K562 (cell line): ENCODE results near the gene KCNMB3. TPM values are rescaled to one million over a fixed set of nuclear protein-coding genes. Genes with fewer than 3 reads are reported as not detected.

Source experiments
- ARID1B ChIP-seq: fragments of 450-650 bp; IDR thresholded peaks from 2 replicates; pipeline ENCODE4 v1.6.1; 2016; ENCODE audit warnings: antibody characterized with exemption, mild to moderate bottlenecking, inconsistent platforms
- CBFB ChIP-seq: sonication (generic); formaldehyde crosslinking; IDR thresholded peaks from 2 replicates; pipeline ENCODE4 v1.4.0; 2020; ENCODE audit warnings: mild to moderate bottlenecking, missing genetic modification reagents
- CEBPG ChIP-seq, 3 experiments: fragments of 200-800 bp in 1 of 3; sonication (Bioruptor generic) in 1 of 3; sonication (generic) in 1 of 3; formaldehyde crosslinking in 1 of 3; IDR thresholded peaks in 2 of 3; conservative IDR thresholded peaks in 1 of 3; 2 replicates each; pipeline versions ENCODE4 v1.6.1 to v1.8.0; 2016 to 2022; ENCODE audit warnings: missing compliant biosample characterization in 2 of 3, missing genetic modification characterization in 2 of 3, mild to moderate bottlenecking in 1 of 3, missing genetic modification reagents in 1 of 3
- CHCHD3 ChIP-seq: fragments of 250-450 bp; sonication (Bioruptor Pico); IDR thresholded peaks from 2 replicates; pipeline ENCODE4 v2.1.2; 2022; ENCODE audit warnings: mild to moderate bottlenecking
- GTF2B ChIP-seq: IDR thresholded peaks from 2 replicates; pipeline ENCODE4 v1.6.1; 2011; ENCODE audit not compliant: insufficient read length; ENCODE audit errors: extremely low read depth
- HDGF ChIP-seq: fragments of 450-650 bp; IDR thresholded peaks from 2 replicates; pipeline ENCODE4 v1.6.1; 2016
- HEY1 ChIP-seq: fragments of 250-450 bp; sonication (Bioruptor Pico); IDR thresholded peaks from 2 replicates; pipeline ENCODE4 v1.5.0; 2020; ENCODE audit warnings: mild to moderate bottlenecking, moderate library complexity, borderline replicate concordance
- MAFK ChIP-seq: IDR thresholded peaks from 2 replicates; pipeline ENCODE4 v1.6.1; 2011; ENCODE audit warnings: low read length, improper control_type of control experiment
- MEIS2 ChIP-seq: fragments of 450-650 bp; IDR thresholded peaks from 2 replicates; pipeline ENCODE4 v1.6.1; 2014; ENCODE audit warnings: mild to moderate bottlenecking; ENCODE audit not compliant: partially characterized antibody
- MYC ChIP-seq, 2 experiments: fragments of 250-450 bp in 1 of 2; sonication (Bioruptor Pico) in 1 of 2; IDR thresholded peaks; 2 replicates each; pipeline versions ENCODE4 v1.5.1 to v1.6.1; 2012 to 2021; ENCODE audit warnings: low read depth in 2 of 2, borderline replicate concordance in 1 of 2, improper control_type of control experiment in 1 of 2, low read length in 1 of 2, mild to moderate bottlenecking in 1 of 2, moderate library complexity in 1 of 2
- NFYB ChIP-seq: IDR thresholded peaks from 2 replicates; pipeline ENCODE4 v1.6.1; 2011; ENCODE audit warnings: mild to moderate bottlenecking, moderate library complexity; ENCODE audit not compliant: insufficient read length; ENCODE audit errors: extremely low read depth
- RB1 ChIP-seq: fragments of 450-650 bp; IDR thresholded peaks from 2 replicates; pipeline ENCODE4 v1.6.1; 2017; ENCODE audit warnings: low read depth, mild to moderate bottlenecking
- RCOR1 ChIP-seq, 2 experiments: IDR thresholded peaks; 2 replicates each; pipeline ENCODE4 v1.6.1; 2012; ENCODE audit warnings: low read depth in 2 of 2, low read length in 2 of 2, borderline replicate concordance in 1 of 2, improper control_type of control experiment in 1 of 2
- TGIF2 ChIP-seq: sonication (generic); formaldehyde crosslinking; IDR thresholded peaks from 2 replicates; pipeline ENCODE4 v1.8.1; 2022; ENCODE audit warnings: mild to moderate bottlenecking, missing genetic modification reagents, moderate library complexity
- TRIM24 ChIP-seq, 2 experiments: fragments of 450-650 bp; IDR thresholded peaks; 2 replicates each; pipeline ENCODE4 v1.6.1; 2016
- ZEB2 ChIP-seq: fragments of 450-650 bp; IDR thresholded peaks from 2 replicates; pipeline ENCODE4 v1.6.1; 2016
- ZFP1 ChIP-seq: fragments of 450-650 bp; formaldehyde crosslinking; IDR thresholded peaks from 2 replicates; pipeline ENCODE4 v1.4.0; 2020; ENCODE audit warnings: mild to moderate bottlenecking, mixed read lengths
- ZNF239 ChIP-seq: fragments of 250-450 bp; sonication (Bioruptor Pico); IDR thresholded peaks from 2 replicates; pipeline ENCODE4 v1.4.0; 2020; ENCODE audit warnings: mild to moderate bottlenecking
- polyA plus RNA-seq, 8 experiments: library from polyadenylated mRNA; depleted of rRNA in 4 of 8; stranded (reverse) in 5 of 8; unstranded in 3 of 8; fragments of >200 nt; fragmentation: Nextera tagmentation in 2 of 8; fragmentation: Illumina TruSeq in 1 of 8; extraction: Ambion mirVana in 2 of 8; extraction: Trizol in 1 of 8; gene quantifications; 2 replicates each; pipeline versions ENCODE4 v1.2.1 to v1.2.3, GENCODE V29; 2011 to 2014; ENCODE audit warnings: inconsistent platforms in 1 of 8, missing spikeins in 1 of 8
- total RNA-seq, 7 experiments: library from RNA; depleted of rRNA in 6 of 7; stranded (reverse); fragments of >200 nt in 6 of 7; fragmentation: Illumina TruSeq in 2 of 7; extraction: Trizol in 2 of 7; gene quantifications; 2 replicates each; pipeline versions ENCODE4 v1.2.1 to v1.2.3, GENCODE V29; 2011 to 2021; ENCODE audit warnings: low replicate concordance in 1 of 7
- TF ChIP-seq, protein P1 (sequence below), 2 experiments: IDR thresholded peaks in 1 of 2; conservative IDR thresholded peaks in 1 of 2; 2 replicates each; pipeline ENCODE4 v1.6.1; 2016; ENCODE audit warnings: low read depth in 2 of 2, mild to moderate bottlenecking in 1 of 2, missing compliant biosample characterization in 1 of 2, missing genetic modification characterization in 1 of 2, moderate library complexity in 1 of 2
- TF ChIP-seq, protein P2 (sequence below): sonication (generic); formaldehyde crosslinking; IDR thresholded peaks from 2 replicates; pipeline ENCODE4 v1.8.0; 2022; ENCODE audit warnings: missing genetic modification reagents, mild to moderate bottlenecking, borderline replicate concordance
- TF ChIP-seq, protein P3 (sequence below): IDR thresholded peaks from 2 replicates; pipeline ENCODE4 v1.6.1; 2012; ENCODE audit warnings: low read depth, low read length, improper control_type of control experiment, borderline replicate concordance

KCNMB3 gene
- total and polyA plus RNA-seq, 9 of the 15 experiments (the other 6 are each of a cell fraction or from before 2014, with no cell fraction given) = 7.0 to 21.1 (median 14.3) TPM

DNA sequence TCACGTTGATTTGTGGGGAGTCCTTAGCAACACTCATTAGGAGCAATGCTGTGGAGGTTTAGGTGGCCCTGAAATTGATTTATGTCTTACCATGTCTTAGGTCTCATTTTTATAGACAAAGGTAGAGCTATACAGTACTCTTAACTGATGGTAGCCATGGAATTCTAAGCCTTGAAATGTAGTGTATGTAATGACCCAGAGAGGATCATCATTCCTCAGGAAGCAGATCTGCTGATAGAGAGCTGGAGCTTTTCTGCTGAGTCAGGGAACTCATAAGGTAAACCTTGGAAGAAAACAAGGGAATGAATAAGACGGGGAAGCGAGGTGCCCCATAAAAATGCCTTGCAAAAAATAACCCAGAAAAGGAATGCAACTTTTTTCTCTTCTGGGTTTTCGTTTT lies 37.9 kb upstream of the KCNMB3 start (continued):
- TF ChIP-seq NFYB = no peak
- TF ChIP-seq RCOR1 (IDR thresholded peaks at IDR 0.05; ENCODE audit: borderline replicate concordance in 1 of 2, low read depth in 2 of 2, low read length in 2 of 2) = peak in 1 of 2 experiments; percentile 49; a peak in 1 of 4 replicates
- 0 out of 2 replicates have a peak, but pooled peaks have one; percentile 28 for TF ChIP-seq MYC (IDR thresholded peaks at IDR 0.05; ENCODE audit: low read depth, low read length)
- TF ChIP-seq MYC (CRISPR knock-in tag; IDR thresholded peaks at IDR 0.05; ENCODE audit: borderline replicate concordance, low read depth) = no peak
- no peak for TF ChIP-seq GTF2B
- no peak for TF ChIP-seq CEBPG (CRISPR knock-in tag; IDR thresholded peaks at IDR 0.05)
- TF ChIP-seq CEBPG (tag; conservative IDR thresholded peaks at IDR 0.05 in 1 of 2, IDR thresholded peaks at IDR 0.05 in 1 of 2) = no peak
- no peak for TF ChIP-seq CHCHD3
- TF ChIP-seq, protein P1, sequence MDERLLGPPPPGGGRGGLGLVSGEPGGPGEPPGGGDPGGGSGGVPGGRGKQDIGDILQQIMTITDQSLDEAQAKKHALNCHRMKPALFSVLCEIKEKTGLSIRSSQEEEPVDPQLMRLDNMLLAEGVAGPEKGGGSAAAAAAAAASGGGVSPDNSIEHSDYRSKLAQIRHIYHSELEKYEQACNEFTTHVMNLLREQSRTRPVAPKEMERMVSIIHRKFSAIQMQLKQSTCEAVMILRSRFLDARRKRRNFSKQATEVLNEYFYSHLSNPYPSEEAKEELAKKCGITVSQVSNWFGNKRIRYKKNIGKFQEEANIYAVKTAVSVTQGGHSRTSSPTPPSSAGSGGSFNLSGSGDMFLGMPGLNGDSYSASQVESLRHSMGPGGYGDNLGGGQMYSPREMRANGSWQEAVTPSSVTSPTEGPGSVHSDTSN (CRISPR knock-in tag; IDR thresholded peaks at IDR 0.05; ENCODE audit: low read depth) = no peak
- TF ChIP-seq, protein P1 (tag; conservative IDR thresholded peaks at IDR 0.05; ENCODE audit: low read depth) = peak; percentile 85
- TF ChIP-seq, protein P2, sequence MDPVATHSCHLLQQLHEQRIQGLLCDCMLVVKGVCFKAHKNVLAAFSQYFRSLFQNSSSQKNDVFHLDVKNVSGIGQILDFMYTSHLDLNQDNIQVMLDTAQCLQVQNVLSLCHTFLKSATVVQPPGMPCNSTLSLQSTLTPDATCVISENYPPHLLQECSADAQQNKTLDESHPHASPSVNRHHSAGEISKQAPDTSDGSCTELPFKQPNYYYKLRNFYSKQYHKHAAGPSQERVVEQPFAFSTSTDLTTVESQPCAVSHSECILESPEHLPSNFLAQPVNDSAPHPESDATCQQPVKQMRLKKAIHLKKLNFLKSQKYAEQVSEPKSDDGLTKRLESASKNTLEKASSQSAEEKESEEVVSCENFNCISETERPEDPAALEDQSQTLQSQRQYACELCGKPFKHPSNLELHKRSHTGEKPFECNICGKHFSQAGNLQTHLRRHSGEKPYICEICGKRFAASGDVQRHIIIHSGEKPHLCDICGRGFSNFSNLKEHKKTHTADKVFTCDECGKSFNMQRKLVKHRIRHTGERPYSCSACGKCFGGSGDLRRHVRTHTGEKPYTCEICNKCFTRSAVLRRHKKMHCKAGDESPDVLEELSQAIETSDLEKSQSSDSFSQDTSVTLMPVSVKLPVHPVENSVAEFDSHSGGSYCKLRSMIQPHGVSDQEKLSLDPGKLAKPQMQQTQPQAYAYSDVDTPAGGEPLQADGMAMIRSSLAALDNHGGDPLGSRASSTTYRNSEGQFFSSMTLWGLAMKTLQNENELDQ (CRISPR knock-in tag) = no peak
- peak in 1 of 2 experiments; percentile 36; a peak in 1 of 4 replicates for TF ChIP-seq TRIM24 (IDR thresholded peaks at IDR 0.05)
- TF ChIP-seq, protein P3, sequence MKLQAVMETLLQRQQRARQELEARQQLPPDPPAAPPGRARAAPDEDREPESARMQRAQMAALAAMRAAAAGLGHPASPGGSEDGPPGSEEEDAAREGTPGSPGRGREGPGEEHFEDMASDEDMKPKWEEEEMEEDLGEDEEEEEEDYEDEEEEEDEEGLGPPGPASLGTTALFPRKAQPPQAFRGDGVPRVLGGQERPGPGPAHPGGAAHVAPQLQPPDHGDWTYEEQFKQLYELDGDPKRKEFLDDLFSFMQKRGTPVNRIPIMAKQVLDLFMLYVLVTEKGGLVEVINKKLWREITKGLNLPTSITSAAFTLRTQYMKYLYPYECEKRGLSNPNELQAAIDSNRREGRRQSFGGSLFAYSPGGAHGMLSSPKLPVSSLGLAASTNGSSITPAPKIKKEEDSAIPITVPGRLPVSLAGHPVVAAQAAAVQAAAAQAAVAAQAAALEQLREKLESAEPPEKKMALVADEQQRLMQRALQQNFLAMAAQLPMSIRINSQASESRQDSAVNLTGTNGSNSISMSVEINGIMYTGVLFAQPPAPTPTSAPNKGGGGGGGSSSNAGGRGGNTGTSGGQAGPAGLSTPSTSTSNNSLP = peak; percentile 14; the same call in 1 of the 2 replicates
- peak; percentile 50 for TF ChIP-seq ZEB2
- TF ChIP-seq TGIF2 (CRISPR knock-in tag) = no peak
- TF ChIP-seq ARID1B = peak; percentile 60
- peak; percentile 87 for TF ChIP-seq MEIS2
- no peak for TF ChIP-seq HEY1 (CRISPR knock-in tag)
- TF ChIP-seq CBFB (CRISPR knock-in tag) = no peak
- TF ChIP-seq ZNF239 = no peak
- no peak for TF ChIP-seq HDGF
- TF ChIP-seq ZFP1 (CRISPR knock-in tag) = no peak
- TF ChIP-seq RB1 = peak; percentile 14; the same call in 1 of the 2 replicates
- TF ChIP-seq MAFK = peak; percentile 99
